HEK293 (cell line): Measurements from ENCODE around the gene ARHGEF7.

Experiments
- CTCF ChIA-PET: fragments of 350-600 bp; formaldehyde crosslinking; extraction: SDS; loops from one replicate; lab custom pipeline; 2021; ENCODE audit warnings: antibody characterized with exemption; lab: Yijun Ruan, JAX
- POLR2A ChIA-PET: fragments of 300-600 bp; formaldehyde crosslinking; extraction: SDS; loops from one replicate; lab custom pipeline; 2020; ENCODE audit warnings: antibody characterized with exemption, inconsistent platforms; lab: Yijun Ruan, JAX
- H3K27ac ChIP-seq: fragments of 200-500 bp; sonication (Bioruptor generic); 2 replicates; pipeline ENCODE4 v1.5.1; 2014; ENCODE audit warnings: low read depth, low read length, control low read depth, inconsistent platforms; ENCODE audit errors: extremely low read depth
- H3K36me3 ChIP-seq, 2 experiments: fragments of 200-500 bp in 1 of 2; sonication (Bioruptor generic) in 1 of 2; 1 replicate in 1 of 2; 2 replicates in 1 of 2; pipeline ENCODE4 v1.5.1; 2014 to 2017; ENCODE audit warnings: inconsistent platforms in 2 of 2, low read length in 2 of 2; ENCODE audit not compliant: control insufficient read depth in 2 of 2, insufficient read depth in 1 of 2
- H3K4me1 ChIP-seq: fragments of 200-500 bp; sonication (Bioruptor generic); 2 replicates; pipeline ENCODE4 v1.5.1; 2014; ENCODE audit warnings: mild to moderate bottlenecking, low read length, inconsistent platforms; ENCODE audit not compliant: control insufficient read depth, insufficient read depth
- H3K4me3 ChIP-seq: 2 replicates; pipeline ENCODE4 v1.5.1; 2011; ENCODE audit warnings: low read depth, mild to moderate bottlenecking, control low read depth, low read length, moderate library complexity
- H3K9me3 ChIP-seq: fragments of 200-500 bp; sonication (Bioruptor generic); 2 replicates; pipeline ENCODE4 v1.5.1; 2014; ENCODE audit warnings: low read depth, low read length, inconsistent platforms; ENCODE audit not compliant: control insufficient read depth, insufficient read depth
- BCL11A ChIP-seq: fragments of 450-650 bp; formaldehyde crosslinking; IDR thresholded peaks from 2 replicates; pipeline ENCODE4 v1.5.1; 2016; ENCODE audit warnings: low read depth, missing biosample characterization, missing genetic modification characterization
- OVOL3 ChIP-seq: fragments of 450-650 bp; formaldehyde crosslinking; IDR thresholded peaks from 2 replicates; pipeline ENCODE4 v1.5.1; 2016; ENCODE audit warnings: missing biosample characterization, missing genetic modification characterization
- SETDB1 ChIP-seq: IDR thresholded peaks from one replicate; pipeline ENCODE4 v1.6.1; 2017; ENCODE audit warnings: mild to moderate bottlenecking, low read length, moderate library complexity, mixed read lengths; ENCODE audit not compliant: insufficient read length
- ZBTB8A ChIP-seq: fragments of 450-650 bp; formaldehyde crosslinking; IDR thresholded peaks from 2 replicates; pipeline ENCODE4 v1.5.1; 2016; ENCODE audit warnings: missing biosample characterization, missing genetic modification characterization
- ZNF10 ChIP-seq: fragments of 450-650 bp; formaldehyde crosslinking; IDR thresholded peaks from 2 replicates; pipeline ENCODE4 v1.5.1; 2017; ENCODE audit warnings: missing biosample characterization, missing genetic modification characterization
- ZNF2 ChIP-seq: fragments of 450-650 bp; formaldehyde crosslinking; IDR thresholded peaks from 2 replicates; pipeline ENCODE4 v1.5.1; 2016; ENCODE audit warnings: missing biosample characterization, missing genetic modification characterization
- ZNF394 ChIP-seq: fragments of 450-650 bp; formaldehyde crosslinking; IDR thresholded peaks from 2 replicates; pipeline ENCODE4 v1.5.1; 2016; ENCODE audit warnings: missing biosample characterization, missing genetic modification characterization, mild to moderate bottlenecking, moderate library complexity, borderline replicate concordance
- ZNF48 ChIP-seq: fragments of 450-650 bp; formaldehyde crosslinking; IDR thresholded peaks from 2 replicates; pipeline ENCODE4 v1.5.1; 2016; ENCODE audit warnings: missing biosample characterization, missing genetic modification characterization
- ZNF514 ChIP-seq: fragments of 450-650 bp; formaldehyde crosslinking; IDR thresholded peaks from 2 replicates; pipeline ENCODE4 v1.5.1; 2016; ENCODE audit warnings: missing biosample characterization, missing genetic modification characterization
- ZNF624 ChIP-seq: fragments of 450-650 bp; formaldehyde crosslinking; IDR thresholded peaks from 2 replicates; pipeline ENCODE4 v1.5.1; 2017; ENCODE audit warnings: missing biosample characterization, missing genetic modification characterization
- ZNF837 ChIP-seq: fragments of 450-650 bp; formaldehyde crosslinking; IDR thresholded peaks from 2 replicates; pipeline ENCODE4 v1.5.1; 2016; ENCODE audit warnings: missing biosample characterization, missing genetic modification characterization
- TF ChIP-seq, protein P1 (sequence below): fragments of 450-650 bp; formaldehyde crosslinking; IDR thresholded peaks from 2 replicates; pipeline ENCODE4 v1.5.1; 2016; ENCODE audit warnings: missing biosample characterization, missing genetic modification characterization
- TF ChIP-seq, protein P2 (sequence below): fragments of 450-650 bp; formaldehyde crosslinking; IDR thresholded peaks from 2 replicates; pipeline ENCODE4 v1.5.1; 2016; ENCODE audit warnings: missing biosample characterization, missing genetic modification characterization, low read depth
- TF ChIP-seq, protein P3 (sequence below): fragments of 450-650 bp; IDR thresholded peaks from 2 replicates; pipeline ENCODE4 v1.5.1; 2018; ENCODE audit warnings: missing biosample characterization, missing genetic modification characterization
- TF ChIP-seq, protein P4 (sequence below): fragments of 450-650 bp; formaldehyde crosslinking; IDR thresholded peaks from 2 replicates; pipeline ENCODE4 v1.5.0; 2017; ENCODE audit warnings: missing biosample characterization, missing genetic modification characterization, borderline replicate concordance
- TF ChIP-seq, protein P5 (sequence below): fragments of 450-650 bp; formaldehyde crosslinking; IDR thresholded peaks from 2 replicates; pipeline ENCODE4 v1.5.1; 2016; ENCODE audit warnings: missing biosample characterization, missing genetic modification characterization
- TF ChIP-seq, protein P6 (sequence below): fragments of 450-650 bp; formaldehyde crosslinking; IDR thresholded peaks from 2 replicates; pipeline ENCODE4; 2016; ENCODE audit warnings: missing biosample characterization, missing genetic modification characterization

The ARHGEF7 gene

DNA sequence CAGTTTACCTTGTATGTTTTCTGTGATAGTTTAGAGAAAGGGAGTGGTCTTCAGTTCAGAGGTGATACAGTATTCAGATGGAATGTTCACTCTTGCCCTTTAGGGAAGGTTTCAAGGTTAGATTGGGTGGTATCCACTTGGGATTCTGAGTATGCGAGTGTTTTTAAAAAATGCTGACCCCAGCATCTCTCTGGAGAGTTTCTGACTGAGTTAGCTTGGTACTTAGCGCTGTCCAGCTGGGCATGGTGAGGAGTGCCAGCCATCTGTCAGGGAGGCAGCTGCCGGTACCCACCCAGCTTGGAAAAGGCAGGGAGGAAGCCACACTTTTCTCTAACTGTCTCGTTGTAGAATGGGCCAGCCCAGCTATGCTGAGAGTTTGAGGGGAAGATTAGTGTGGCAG is 63.3 kb downstream of the ARHGEF7 start:
- H3K4me3 ChIP-seq, result no peak overlapping the region
- ChIA-PET POLR2A (no interaction called here), CTCF (no interaction called here)
- H3K4me1 ChIP-seq, result no peaks in the 10 kb centered on the region
- H3K36me3 ChIP-seq, result peaks cover 0 to 4% of the 10 kb centered on the region in 2 experiments; a peak in 1 of 3 replicates
- TF ChIP-seq ZBTB8A (tag by site-specific recombination), result no peak
- TF ChIP-seq, protein P1, sequence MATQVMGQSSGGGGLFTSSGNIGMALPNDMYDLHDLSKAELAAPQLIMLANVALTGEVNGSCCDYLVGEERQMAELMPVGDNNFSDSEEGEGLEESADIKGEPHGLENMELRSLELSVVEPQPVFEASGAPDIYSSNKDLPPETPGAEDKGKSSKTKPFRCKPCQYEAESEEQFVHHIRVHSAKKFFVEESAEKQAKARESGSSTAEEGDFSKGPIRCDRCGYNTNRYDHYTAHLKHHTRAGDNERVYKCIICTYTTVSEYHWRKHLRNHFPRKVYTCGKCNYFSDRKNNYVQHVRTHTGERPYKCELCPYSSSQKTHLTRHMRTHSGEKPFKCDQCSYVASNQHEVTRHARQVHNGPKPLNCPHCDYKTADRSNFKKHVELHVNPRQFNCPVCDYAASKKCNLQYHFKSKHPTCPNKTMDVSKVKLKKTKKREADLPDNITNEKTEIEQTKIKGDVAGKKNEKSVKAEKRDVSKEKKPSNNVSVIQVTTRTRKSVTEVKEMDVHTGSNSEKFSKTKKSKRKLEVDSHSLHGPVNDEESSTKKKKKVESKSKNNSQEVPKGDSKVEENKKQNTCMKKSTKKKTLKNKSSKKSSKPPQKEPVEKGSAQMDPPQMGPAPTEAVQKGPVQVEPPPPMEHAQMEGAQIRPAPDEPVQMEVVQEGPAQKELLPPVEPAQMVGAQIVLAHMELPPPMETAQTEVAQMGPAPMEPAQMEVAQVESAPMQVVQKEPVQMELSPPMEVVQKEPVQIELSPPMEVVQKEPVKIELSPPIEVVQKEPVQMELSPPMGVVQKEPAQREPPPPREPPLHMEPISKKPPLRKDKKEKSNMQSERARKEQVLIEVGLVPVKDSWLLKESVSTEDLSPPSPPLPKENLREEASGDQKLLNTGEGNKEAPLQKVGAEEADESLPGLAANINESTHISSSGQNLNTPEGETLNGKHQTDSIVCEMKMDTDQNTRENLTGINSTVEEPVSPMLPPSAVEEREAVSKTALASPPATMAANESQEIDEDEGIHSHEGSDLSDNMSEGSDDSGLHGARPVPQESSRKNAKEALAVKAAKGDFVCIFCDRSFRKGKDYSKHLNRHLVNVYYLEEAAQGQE (tag by site-specific recombination), result peak; percentile 28; the same call in 1 of the 2 replicates
- no peak overlapping the region for H3K27ac ChIP-seq
- no peaks in the 10 kb centered on the region for H3K9me3 ChIP-seq

DNA sequence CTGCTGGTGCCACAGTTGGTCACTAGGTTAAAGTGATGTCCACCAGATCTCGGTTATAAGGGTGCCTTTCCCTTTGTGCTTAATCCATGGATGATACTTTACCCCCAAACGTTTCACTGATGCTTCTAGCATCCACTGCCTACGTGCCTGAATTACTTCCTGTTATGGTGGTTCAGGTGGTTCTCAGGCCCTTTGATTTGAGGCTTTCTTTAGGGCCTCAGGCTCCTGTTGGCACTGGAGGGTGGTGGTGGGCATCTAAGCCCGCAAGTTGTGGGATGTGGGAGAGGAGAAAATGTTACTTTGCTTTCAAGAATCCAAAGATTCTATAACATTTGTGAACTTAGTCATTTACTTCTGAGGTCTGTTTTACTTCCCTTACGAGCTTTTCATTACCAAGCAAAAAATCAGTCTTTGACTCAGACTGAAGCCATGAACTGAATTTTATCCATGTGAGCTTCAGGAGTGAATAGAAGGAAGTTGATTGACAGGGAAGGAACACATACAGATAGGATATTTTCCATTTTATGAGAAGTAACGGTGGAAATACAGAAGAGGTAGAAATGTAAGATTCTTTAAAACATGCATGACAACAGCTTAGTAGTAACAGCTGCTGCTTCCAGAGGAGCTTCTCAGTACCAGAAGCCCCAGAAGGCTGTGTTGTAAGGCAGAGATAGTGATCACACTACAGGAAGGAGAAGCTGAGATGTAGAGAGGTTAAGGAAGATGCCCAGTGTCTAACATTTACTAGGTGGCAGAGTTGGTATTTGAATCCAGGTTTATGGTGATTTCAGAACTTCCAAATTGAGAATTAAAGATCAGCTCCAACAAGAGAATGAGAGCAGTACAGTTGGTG is 65.0 kb downstream of the ARHGEF7 start:
- TF ChIP-seq ZNF514 (tag by site-specific recombination) (no peak), SETDB1 (no peak), ZNF394 (tag by site-specific recombination) (peak; percentile 17; the same call in 1 of the 2 replicates), BCL11A (tag by site-specific recombination) (no peak)
- TF ChIP-seq, protein P2, sequence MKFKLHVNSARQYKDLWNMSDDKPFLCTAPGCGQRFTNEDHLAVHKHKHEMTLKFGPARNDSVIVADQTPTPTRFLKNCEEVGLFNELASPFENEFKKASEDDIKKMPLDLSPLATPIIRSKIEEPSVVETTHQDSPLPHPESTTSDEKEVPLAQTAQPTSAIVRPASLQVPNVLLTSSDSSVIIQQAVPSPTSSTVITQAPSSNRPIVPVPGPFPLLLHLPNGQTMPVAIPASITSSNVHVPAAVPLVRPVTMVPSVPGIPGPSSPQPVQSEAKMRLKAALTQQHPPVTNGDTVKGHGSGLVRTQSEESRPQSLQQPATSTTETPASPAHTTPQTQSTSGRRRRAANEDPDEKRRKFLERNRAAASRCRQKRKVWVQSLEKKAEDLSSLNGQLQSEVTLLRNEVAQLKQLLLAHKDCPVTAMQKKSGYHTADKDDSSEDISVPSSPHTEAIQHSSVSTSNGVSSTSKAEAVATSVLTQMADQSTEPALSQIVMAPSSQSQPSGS, result no peak
- TF ChIP-seq, protein P3, sequence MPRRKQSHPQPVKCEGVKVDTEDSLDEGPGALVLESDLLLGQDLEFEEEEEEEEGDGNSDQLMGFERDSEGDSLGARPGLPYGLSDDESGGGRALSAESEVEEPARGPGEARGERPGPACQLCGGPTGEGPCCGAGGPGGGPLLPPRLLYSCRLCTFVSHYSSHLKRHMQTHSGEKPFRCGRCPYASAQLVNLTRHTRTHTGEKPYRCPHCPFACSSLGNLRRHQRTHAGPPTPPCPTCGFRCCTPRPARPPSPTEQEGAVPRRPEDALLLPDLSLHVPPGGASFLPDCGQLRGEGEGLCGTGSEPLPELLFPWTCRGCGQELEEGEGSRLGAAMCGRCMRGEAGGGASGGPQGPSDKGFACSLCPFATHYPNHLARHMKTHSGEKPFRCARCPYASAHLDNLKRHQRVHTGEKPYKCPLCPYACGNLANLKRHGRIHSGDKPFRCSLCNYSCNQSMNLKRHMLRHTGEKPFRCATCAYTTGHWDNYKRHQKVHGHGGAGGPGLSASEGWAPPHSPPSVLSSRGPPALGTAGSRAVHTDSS (tag by site-specific recombination), result no peak
- Histone ChIP-seq H3K4me3 (no peak overlapping the region), H3K4me1 (peaks cover 4% of the 10 kb centered on the region), H3K27ac (no peak overlapping the region), H3K36me3 (peaks cover 0 to 4% of the 10 kb centered on the region in 2 experiments; a peak in 1 of 3 replicates), H3K9me3 (no peaks in the 10 kb centered on the region)
- POLR2A ChIA-PET, result no interaction called here
- CTCF ChIA-PET, result no interaction called here

DNA sequence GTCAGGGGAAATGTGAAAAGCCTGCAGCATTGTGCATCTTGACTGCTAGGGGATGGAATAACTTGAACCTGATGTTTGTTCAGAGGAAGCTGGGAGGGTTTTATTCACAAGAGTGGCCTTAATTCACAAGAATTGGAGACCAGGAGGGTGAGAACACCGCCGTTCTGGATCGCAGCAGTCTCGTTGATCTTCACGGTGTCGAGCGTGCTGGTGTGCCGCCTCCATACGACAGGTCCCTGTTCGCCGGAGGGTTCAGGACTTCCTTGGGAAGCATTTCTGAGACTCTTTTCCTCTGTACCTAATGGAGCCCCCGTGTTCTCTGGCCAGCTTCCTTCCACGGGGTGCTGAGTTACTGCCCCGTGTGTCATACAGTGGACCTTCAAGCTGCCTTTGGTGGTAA is 66.9 kb downstream of the ARHGEF7 start:
- Histone ChIP-seq H3K36me3 (peaks cover 0 to 4% of the 10 kb centered on the region in 2 experiments; a peak in 1 of 3 replicates), H3K27ac (no peak overlapping the region), H3K4me3 (no peak overlapping the region), H3K4me1 (peaks cover 6% of the 10 kb centered on the region), H3K9me3 (no peaks in the 10 kb centered on the region)
- ChIA-PET POLR2A (no interaction called here), CTCF (interaction anchor here (0.6 kb wide), 1 partner anchor 60 kb away, joined by 3 read pairs; no protein-coding TSS in a partner anchor)
- TF ChIP-seq, protein P4, sequence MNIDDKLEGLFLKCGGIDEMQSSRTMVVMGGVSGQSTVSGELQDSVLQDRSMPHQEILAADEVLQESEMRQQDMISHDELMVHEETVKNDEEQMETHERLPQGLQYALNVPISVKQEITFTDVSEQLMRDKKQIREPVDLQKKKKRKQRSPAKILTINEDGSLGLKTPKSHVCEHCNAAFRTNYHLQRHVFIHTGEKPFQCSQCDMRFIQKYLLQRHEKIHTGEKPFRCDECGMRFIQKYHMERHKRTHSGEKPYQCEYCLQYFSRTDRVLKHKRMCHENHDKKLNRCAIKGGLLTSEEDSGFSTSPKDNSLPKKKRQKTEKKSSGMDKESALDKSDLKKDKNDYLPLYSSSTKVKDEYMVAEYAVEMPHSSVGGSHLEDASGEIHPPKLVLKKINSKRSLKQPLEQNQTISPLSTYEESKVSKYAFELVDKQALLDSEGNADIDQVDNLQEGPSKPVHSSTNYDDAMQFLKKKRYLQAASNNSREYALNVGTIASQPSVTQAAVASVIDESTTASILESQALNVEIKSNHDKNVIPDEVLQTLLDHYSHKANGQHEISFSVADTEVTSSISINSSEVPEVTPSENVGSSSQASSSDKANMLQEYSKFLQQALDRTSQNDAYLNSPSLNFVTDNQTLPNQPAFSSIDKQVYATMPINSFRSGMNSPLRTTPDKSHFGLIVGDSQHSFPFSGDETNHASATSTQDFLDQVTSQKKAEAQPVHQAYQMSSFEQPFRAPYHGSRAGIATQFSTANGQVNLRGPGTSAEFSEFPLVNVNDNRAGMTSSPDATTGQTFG (tag by site-specific recombination), result no peak
- no peak for TF ChIP-seq ZNF624 (tag by site-specific recombination)
- no peak for TF ChIP-seq OVOL3
- TF ChIP-seq ZNF837 (tag by site-specific recombination), result no peak
- TF ChIP-seq ZNF10 (tag by site-specific recombination), result no peak
- TF ChIP-seq, protein P5, sequence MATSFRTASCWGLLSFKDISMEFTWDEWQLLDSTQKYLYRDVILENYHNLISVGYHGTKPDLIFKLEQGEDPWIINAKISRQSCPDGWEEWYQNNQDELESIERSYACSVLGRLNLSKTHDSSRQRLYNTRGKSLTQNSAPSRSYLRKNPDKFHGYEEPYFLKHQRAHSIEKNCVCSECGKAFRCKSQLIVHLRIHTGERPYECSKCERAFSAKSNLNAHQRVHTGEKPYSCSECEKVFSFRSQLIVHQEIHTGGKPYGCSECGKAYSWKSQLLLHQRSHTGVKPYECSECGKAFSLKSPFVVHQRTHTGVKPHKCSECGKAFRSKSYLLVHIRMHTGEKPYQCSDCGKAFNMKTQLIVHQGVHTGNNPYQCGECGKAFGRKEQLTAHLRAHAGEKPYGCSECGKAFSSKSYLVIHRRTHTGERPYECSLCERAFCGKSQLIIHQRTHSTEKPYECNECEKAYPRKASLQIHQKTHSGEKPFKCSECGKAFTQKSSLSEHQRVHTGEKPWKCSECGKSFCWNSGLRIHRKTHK, result no peak
- no peak for TF ChIP-seq BCL11A (tag by site-specific recombination)
- no peak for TF ChIP-seq ZNF48 (tag by site-specific recombination)
- TF ChIP-seq ZNF2, result no peak
- TF ChIP-seq, protein P6, sequence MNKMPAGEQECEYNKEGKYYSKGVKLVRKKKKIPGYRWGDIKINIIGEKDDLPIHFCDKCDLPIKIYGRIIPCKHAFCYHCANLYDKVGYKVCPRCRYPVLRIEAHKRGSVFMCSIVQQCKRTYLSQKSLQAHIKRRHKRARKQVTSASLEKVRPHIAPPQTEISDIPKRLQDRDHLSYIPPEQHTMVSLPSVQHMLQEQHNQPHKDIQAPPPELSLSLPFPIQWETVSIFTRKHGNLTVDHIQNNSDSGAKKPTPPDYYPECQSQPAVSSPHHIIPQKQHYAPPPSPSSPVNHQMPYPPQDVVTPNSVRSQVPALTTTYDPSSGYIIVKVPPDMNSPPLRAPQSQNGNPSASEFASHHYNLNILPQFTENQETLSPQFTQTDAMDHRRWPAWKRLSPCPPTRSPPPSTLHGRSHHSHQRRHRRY (tag by site-specific recombination), result no peak
